H1 (cell line): ENCODE data around the gene RNF224. TPM values are rescaled to one million over a fixed set of nuclear protein-coding genes. Genes with fewer than 3 reads are reported as not detected.

Source experiments
- KDM4A ChIP-seq: IDR thresholded peaks from one replicate; pipeline ENCODE4 v1.7.1; 2012; ENCODE audit warnings: low read depth, mild to moderate bottlenecking, moderate library complexity, low read length, inconsistent platforms; ENCODE audit not compliant: severe bottlenecking
- SAP30 ChIP-seq: fragments of 300-600 bp; sonication (generic); IDR thresholded peaks from 2 replicates; pipeline ENCODE4 v1.7.1; 2012; ENCODE audit warnings: low read length, moderate library complexity, mild to moderate bottlenecking, inconsistent platforms; ENCODE audit not compliant: insufficient read depth, insufficient replicate concordance
- YY1 ChIP-seq: IDR thresholded peaks from 2 replicates; pipeline ENCODE4 v1.6.1; 2011; ENCODE audit warnings: low read depth, mild to moderate bottlenecking, low read length
- polyA plus RNA-seq, 7 experiments: library from polyadenylated mRNA; depleted of rRNA in 3 of 7; stranded (reverse) in 5 of 7; unstranded in 2 of 7; fragments of >200 nt in 5 of 7; fragments of 200-250 nt in 2 of 7; gene quantifications; 1 replicate in 5 of 7; 2 replicates in 1 of 7; 4 replicates in 1 of 7; pipeline versions ENCODE4 v1.2.1 to v1.2.3, GENCODE V29; 2011 to 2013; ENCODE audit warnings: missing spikeins in 2 of 7, mixed read lengths in 2 of 7
- total RNA-seq: library from RNA; stranded (reverse); fragmentation: NEBNext Ultra II Directional; extraction: Animal tissue kit (Norgen Biotek cat#: 25700); gene quantifications from 2 replicates; pipeline ENCODE4 v1.2.1, GENCODE V29; 2021
- TF ChIP-seq, protein P1 (sequence below): IDR thresholded peaks from 2 replicates; pipeline ENCODE4 v1.6.1; 2012; ENCODE audit warnings: low read length, inconsistent platforms

RNF224 gene
- total and polyA plus RNA-seq, 2 of the 8 experiments (the other 6 are each of a cell fraction or from before 2014, with no cell fraction given), result 0.24 TPM; not detected in 1

DNA sequence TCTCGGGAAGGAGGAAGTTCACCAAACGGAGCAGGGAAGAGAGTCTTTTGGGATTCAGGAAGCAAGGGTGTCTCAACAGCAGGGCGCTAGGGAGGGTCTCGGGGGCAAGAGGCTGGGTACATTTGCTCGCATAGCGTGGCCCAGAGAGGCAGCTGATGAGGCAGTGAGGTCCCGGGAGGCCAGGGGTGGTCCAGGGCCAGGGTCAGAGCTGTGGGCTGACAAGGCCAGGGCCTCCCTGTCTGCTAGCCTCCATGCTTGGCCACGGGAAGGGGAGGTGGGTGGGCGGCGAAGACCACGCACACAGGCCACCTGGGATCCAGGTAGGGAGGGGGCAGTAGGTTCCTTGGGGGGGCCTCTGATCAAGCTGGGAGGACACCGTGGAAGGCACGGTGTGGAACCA lies 15.8 kb upstream of the RNF224 start (continued):
- TF ChIP-seq, protein P1, sequence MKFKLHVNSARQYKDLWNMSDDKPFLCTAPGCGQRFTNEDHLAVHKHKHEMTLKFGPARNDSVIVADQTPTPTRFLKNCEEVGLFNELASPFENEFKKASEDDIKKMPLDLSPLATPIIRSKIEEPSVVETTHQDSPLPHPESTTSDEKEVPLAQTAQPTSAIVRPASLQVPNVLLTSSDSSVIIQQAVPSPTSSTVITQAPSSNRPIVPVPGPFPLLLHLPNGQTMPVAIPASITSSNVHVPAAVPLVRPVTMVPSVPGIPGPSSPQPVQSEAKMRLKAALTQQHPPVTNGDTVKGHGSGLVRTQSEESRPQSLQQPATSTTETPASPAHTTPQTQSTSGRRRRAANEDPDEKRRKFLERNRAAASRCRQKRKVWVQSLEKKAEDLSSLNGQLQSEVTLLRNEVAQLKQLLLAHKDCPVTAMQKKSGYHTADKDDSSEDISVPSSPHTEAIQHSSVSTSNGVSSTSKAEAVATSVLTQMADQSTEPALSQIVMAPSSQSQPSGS, result no peak
- TF ChIP-seq YY1 (no peak), KDM4A (no peak), SAP30 (no peak)
- TF ChIP-seq, all 59 proteins: peak for 0
